GM12801 (cell line): ENCODE measurements around the gene RPL26.

Experiments used
- CTCF ChIP-seq: IDR thresholded peaks from one replicate; pipeline ENCODE4 v1.5.1; 2011; ENCODE audit warnings: control low read depth; ENCODE audit not compliant: insufficient read length; ENCODE audit errors: extremely low read depth

Gene RPL26

DNA sequence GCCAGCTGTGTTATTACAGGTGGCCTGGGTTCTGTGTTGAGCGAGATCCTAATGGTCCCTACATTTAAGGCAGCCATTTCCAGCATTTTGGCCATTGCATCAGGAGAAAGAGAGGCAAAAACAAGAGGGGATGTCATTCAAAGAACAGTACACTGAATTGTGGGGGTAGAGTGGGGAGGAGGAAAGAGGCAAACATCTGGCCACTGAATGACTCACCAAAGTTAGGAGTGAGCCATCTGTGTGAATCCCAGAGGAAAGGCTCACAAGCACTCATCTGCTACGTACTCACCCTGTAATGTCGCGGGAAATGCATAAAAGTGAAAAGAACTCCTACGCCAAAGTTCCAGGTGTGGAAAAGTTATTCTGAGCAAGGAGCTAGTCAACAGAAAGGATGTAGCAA, 23.2 kb downstream of the RPL26 start:
- TF ChIP-seq CTCF, result no peak

DNA sequence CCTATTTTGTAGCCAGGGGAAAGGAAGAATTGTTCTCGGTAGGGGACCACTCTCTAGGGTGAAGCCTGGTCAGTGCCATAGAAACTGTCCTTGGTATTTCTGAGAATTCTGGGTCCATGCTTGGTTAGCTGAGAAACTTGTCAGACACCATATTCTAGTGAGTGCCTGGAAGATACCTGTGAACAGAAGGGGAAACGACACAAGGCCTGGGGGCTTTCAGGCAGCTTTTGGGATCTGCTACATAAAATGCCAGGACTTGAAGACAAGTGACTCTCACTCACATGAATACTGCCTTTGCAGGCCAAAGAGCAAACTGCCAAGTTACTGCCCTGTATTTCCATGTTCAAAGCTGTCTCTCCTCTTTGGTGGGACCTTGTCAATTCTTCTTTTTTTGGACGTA, 25.1 kb downstream of the RPL26 start:
- no peak for TF ChIP-seq CTCF

DNA sequence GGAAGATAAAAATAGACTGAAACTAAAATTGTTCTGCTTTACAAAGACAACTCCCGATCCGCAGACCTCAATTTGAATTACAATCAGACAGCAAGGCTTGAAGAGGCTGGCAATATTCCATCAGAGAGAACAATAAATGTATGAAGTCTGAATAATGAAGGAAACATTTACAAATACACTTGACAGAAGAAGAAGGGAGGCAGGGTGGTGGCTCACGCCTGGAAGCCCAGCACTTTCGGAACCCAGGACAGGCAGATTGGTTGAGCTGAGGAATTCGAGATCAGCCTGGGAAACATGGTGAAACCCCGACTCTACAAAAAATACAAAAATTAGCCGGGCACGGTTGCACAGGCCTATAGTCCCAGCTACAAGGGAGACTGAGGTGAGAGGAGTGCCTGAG, 28.8 kb downstream of the RPL26 start:
- TF ChIP-seq CTCF, result no peak

GRCh38 chr17:8353736-8354135, 29.3 kb downstream of the RPL26 start:
- TF ChIP-seq CTCF, result no peak

- TF ChIP-seq CTCF, result no peak
Observed at GRCh38 chr17:8350339-8350738, 32.7 kb downstream of the RPL26 start.

DNA sequence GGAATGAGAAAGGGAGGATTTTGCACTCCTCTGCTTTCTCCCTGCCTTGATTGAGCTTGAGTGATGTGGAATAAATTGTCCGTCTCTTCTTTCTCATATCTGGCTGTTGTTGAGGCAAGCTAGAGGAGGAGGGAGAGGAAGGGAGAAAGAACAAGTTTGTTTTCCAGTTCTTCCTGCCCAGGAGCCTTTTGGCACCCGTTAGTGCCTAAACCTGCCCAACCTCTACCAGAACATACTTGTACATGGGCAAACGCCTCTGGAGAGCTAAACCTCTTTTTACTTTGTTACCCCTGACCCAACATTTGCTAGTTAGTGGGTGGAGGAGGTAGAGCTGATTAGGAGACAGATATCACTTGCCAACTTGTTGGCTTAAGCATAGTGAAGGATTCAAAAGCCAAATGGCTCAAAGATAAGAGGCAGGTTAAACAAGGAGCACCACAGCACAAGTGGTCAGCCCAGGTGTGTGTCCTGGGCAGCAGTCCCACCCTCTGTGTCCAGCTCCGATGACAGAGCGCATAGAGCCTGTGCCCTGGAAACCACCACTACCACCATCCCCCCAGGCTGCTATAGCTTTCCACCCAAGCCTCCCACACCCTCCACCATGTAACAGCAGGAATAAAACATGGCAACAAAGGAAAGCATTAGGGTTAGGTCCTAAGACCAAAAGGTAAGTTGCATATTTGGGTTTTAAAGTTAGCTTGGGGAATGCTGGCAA, 36.9 kb downstream of the RPL26 start:
- TF ChIP-seq CTCF, result no peak

DNA sequence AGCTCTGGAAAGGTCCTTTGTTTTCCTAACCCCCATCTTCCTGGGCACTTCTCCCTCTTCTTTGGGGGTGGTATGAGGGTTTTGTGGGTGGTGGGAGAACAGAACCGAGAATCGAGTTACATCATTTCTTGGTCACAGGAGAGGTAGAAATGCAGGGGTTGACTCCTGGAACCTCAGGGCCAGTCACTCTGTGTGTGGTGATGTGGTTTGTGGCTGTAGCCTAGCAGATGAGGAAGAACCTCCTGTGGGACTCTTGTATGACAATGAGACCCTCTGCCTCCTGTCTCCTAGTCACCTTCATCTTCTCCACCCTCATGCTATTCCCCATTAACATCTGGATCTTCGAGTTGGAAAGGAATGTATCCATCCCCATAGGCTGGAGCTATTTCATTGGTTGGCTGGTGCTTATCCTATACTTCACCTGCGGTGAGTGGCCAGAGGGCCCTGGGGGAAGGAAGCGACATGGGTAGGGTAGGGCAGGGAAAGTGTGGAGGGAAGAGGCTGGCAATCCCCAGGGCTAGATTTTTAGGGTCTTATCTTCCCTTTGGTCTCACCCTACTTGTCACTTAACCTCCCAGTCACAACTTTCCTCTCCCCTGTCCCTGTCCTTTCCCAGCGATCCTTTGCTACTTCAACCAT, 37.8 kb downstream of the RPL26 start:
- no peak for TF ChIP-seq CTCF

- TF ChIP-seq CTCF, result no peak
Observed at GRCh38 chr17:8341456-8341855, 41.5 kb downstream of the RPL26 start.
